ENCODE data around the gene FTSJ1.

GRCh38 chrX:48487362-48487798 lies 11.4 kb downstream of the FTSJ1 start:
- TF ChIP-seq CTCF (conservative IDR thresholded peaks at IDR 0.05; ENCODE audit: low read length) (no peak), EZH2phosphoT487 (IDR thresholded peaks at IDR 0.05; ENCODE audit: borderline replicate concordance) (no peak)
